Hepatocyte (in vitro differentiated cells): ENCODE results near the gene PRSS50. TPM values are rescaled to one million over a fixed set of nuclear protein-coding genes. Genes with fewer than 3 reads are reported as not detected.

Experiments
- DNase-seq: peaks from one replicate; pipeline ENCODE4 v3.0.0-alpha.2; 2016; ENCODE audit warnings: low spot score
- H2AFZ ChIP-seq: fragments of 200-600 bp; sonication (generic); 2 replicates; pipeline ENCODE4 v1.6.0; 2016; ENCODE audit warnings: antibody characterized with exemption, mild to moderate bottlenecking
- H3K27ac ChIP-seq: fragments of 200-600 bp; sonication (generic); 2 replicates; pipeline ENCODE4 v1.5.1; 2016; ENCODE audit warnings: mild to moderate bottlenecking
- H3K27me3 ChIP-seq: fragments of 200-600 bp; sonication (generic); 2 replicates; pipeline ENCODE4 v1.6.1; 2016
- H3K36me3 ChIP-seq: fragments of 200-600 bp; sonication (generic); replicated peaks from 2 replicates; pipeline ENCODE4 v1.5.1; 2016; ENCODE audit warnings: low read depth; ENCODE audit not compliant: insufficient read depth
- H3K4me1 ChIP-seq: fragments of 200-600 bp; sonication (generic); 2 replicates; pipeline ENCODE4 v1.5.1; 2016; ENCODE audit warnings: mild to moderate bottlenecking, moderate library complexity; ENCODE audit not compliant: insufficient read depth
- H3K4me2 ChIP-seq: fragments of 200-600 bp; sonication (generic); 2 replicates; pipeline ENCODE4 v1.6.0; 2016
- H3K4me3 ChIP-seq: fragments of 200-600 bp; sonication (generic); 2 replicates; pipeline ENCODE4 v1.5.1; 2016; ENCODE audit warnings: mild to moderate bottlenecking
- H3K79me2 ChIP-seq: fragments of 200-600 bp; sonication (generic); 2 replicates; pipeline ENCODE4 v1.6.0; 2017; ENCODE audit warnings: mild to moderate bottlenecking
- H3K9me2 ChIP-seq: fragments of 200-600 bp; sonication (generic); replicated peaks from 2 replicates; pipeline ENCODE4 v1.6.0; 2017; ENCODE audit warnings: mild to moderate bottlenecking; ENCODE audit not compliant: insufficient read depth
- H3K9me3 ChIP-seq: fragments of 200-600 bp; sonication (generic); 2 replicates; pipeline ENCODE4 v1.5.1; 2016; ENCODE audit warnings: low read depth, mild to moderate bottlenecking
- H4K20me1 ChIP-seq: fragments of 200-600 bp; sonication (generic); 2 replicates; pipeline ENCODE4 v1.6.0; 2016; ENCODE audit warnings: mild to moderate bottlenecking; ENCODE audit not compliant: insufficient read depth, poor library complexity, severe bottlenecking
- EZH2 ChIP-seq: fragments of 200-600 bp; sonication (generic); IDR thresholded peaks from 2 replicates; pipeline ENCODE4 v1.6.1; 2016; ENCODE audit warnings: antibody characterized with exemption, mild to moderate bottlenecking, borderline replicate concordance
- EZH2phosphoT487 ChIP-seq: fragments of 200-600 bp; sonication (generic); IDR thresholded peaks from one replicate; pipeline ENCODE4 v1.6.1; 2018; ENCODE audit warnings: antibody characterized with exemption, mild to moderate bottlenecking, low read depth, moderate library complexity; ENCODE audit not compliant: unreplicated experiment, severe bottlenecking
- WGBS: methylation state at CpG from one replicate; pipeline ENCODE4 v1.1.6; 2016; ENCODE audit warnings: low lambda C conversion rate; ENCODE audit errors: missing lambda C conversion rate; 5-methylcytosine and 5-hydroxymethylcytosine counted together
- polyA plus RNA-seq: library from polyadenylated mRNA; unstranded; fragments of >200 nt; fragmentation: Nextera tagmentation; extraction: Ambion mirVana; gene quantifications from 2 replicates; pipeline ENCODE4 v1.2.1, GENCODE V29; 2016
- total RNA-seq: library from RNA; depleted of rRNA; stranded (reverse); fragments of >200 nt; gene quantifications from 2 replicates; pipeline ENCODE4 v1.2.3, GENCODE V29; 2014
- TF ChIP-seq, protein P1 (sequence below): fragments of 200-600 bp; sonication (generic); IDR thresholded peaks from 2 replicates; pipeline ENCODE4 v1.5.1; 2016; ENCODE audit warnings: antibody characterized with exemption, mild to moderate bottlenecking; ENCODE audit not compliant: poor library complexity

Gene PRSS50
- total and polyA plus RNA-seq, 2 experiments from 2014 or later: 0.33 to 1.4 TPM

DNA sequence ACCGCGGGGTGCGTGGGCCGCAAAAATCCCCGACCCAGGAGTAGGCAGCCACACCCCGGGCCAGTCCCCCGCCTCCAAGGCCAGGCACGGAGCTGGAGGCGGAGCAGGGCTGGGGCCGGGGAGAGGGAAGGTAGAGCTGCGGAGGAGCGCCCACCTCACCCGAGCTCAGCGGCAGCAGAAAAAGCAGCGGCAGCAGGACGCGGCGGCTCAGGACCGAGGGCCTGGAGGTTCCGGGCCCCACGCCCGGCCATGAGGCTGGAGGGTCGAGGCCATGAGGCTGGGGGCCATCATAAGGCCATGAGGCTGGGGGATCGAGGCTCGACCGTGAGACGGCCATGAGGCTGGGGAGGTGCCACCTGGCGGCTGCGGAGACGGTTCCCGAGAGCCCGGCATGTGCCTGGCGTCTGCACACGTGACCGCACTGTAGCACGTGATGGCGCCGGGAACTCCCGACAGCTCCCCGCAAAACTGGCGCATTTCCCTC, 32.9 kb upstream of the PRSS50 start:
- H3K9me3 ChIP-seq: no peaks in the 10 kb centered on the region
- no peaks in the 10 kb centered on the region for H4K20me1 ChIP-seq
- no peaks in the 10 kb centered on the region for H3K4me1 ChIP-seq
- no peak overlapping the region for H3K27ac ChIP-seq
- H3K79me2 ChIP-seq: no peaks in the 10 kb centered on the region
- no peaks in the 10 kb centered on the region for H3K27me3 ChIP-seq
- H2AFZ ChIP-seq: no peak overlapping the region
- TF ChIP-seq EZH2: no peak
- no peak for TF ChIP-seq EZH2phosphoT487
- TF ChIP-seq, protein P1, sequence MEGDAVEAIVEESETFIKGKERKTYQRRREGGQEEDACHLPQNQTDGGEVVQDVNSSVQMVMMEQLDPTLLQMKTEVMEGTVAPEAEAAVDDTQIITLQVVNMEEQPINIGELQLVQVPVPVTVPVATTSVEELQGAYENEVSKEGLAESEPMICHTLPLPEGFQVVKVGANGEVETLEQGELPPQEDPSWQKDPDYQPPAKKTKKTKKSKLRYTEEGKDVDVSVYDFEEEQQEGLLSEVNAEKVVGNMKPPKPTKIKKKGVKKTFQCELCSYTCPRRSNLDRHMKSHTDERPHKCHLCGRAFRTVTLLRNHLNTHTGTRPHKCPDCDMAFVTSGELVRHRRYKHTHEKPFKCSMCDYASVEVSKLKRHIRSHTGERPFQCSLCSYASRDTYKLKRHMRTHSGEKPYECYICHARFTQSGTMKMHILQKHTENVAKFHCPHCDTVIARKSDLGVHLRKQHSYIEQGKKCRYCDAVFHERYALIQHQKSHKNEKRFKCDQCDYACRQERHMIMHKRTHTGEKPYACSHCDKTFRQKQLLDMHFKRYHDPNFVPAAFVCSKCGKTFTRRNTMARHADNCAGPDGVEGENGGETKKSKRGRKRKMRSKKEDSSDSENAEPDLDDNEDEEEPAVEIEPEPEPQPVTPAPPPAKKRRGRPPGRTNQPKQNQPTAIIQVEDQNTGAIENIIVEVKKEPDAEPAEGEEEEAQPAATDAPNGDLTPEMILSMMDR: no peak
- no peaks in the 10 kb centered on the region for H3K9me2 ChIP-seq
- H3K4me3 ChIP-seq: no peak overlapping the region
- 96% methylated on average over 36 of the region's 41 CpGs for WGBS
- DNase-seq: peak; percentile 2
- H3K4me2 ChIP-seq: no peak overlapping the region
- no peaks in the 10 kb centered on the region for H3K36me3 ChIP-seq

DNA sequence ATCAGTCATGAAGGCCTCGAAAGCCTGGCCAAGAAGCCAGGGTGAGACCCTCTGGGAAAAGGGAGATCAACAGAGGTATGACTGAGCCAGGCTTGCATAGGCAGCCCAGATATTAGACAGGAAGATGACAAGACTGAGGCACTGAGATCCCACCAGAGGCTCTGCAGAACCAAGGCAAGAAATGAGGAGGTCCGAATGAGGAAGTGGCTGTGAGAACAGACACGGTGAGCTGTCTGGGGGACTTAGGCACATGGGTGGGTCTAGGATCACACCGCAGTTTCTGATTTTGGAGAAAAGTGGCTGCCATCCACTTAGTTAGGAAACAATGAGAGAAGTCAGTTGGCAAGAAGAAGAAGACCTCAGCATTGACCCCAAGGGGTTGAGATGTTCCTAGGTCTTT, 31.5 kb upstream of the PRSS50 start:
- DNase-seq: no peak
- H3K9me3 ChIP-seq: no peaks in the 10 kb centered on the region
- no peak overlapping the region for H3K4me3 ChIP-seq
- H3K9me2 ChIP-seq: no peaks in the 10 kb centered on the region
- no peak overlapping the region for H2AFZ ChIP-seq
- H3K79me2 ChIP-seq: no peaks in the 10 kb centered on the region
- H3K27me3 ChIP-seq: no peaks in the 10 kb centered on the region
- no peaks in the 10 kb centered on the region for H4K20me1 ChIP-seq
- no peaks in the 10 kb centered on the region for H3K4me1 ChIP-seq
- H3K36me3 ChIP-seq: no peaks in the 10 kb centered on the region
- no peak overlapping the region for H3K27ac ChIP-seq
- TF ChIP-seq EZH2phosphoT487 (no peak), EZH2 (no peak)
- TF ChIP-seq, protein P1: no peak
- H3K4me2 ChIP-seq: no peak overlapping the region
- WGBS: 93% methylated on average over 4 of the region's 4 CpGs

DNA sequence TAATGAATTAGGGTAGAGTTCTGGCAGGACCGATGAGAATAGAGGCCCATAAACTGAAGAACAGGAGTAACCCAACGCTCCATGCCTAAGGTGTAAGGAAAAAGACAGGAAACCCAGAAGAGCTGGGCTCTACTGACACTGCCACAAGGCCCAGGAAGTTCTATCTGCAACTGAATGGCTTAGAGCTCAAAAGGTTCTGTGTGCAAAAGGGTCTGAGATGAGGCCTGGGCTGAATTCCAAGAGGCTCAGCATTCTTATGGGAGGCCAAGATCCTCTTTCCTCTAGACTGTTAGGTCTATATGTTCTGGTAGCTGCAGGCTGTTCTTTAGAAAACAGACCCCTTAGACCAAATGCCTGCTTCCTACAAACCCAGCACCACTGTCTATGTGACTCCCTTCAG, 30.5 kb upstream of the PRSS50 start:
- no peaks in the 10 kb centered on the region for H4K20me1 ChIP-seq
- H3K9me3 ChIP-seq: no peaks in the 10 kb centered on the region
- no peak overlapping the region for H3K4me3 ChIP-seq
- H2AFZ ChIP-seq: no peak overlapping the region
- no peaks in the 10 kb centered on the region for H3K36me3 ChIP-seq
- no peaks in the 10 kb centered on the region for H3K27me3 ChIP-seq
- TF ChIP-seq, protein P1: no peak
- no peak for TF ChIP-seq EZH2
- no peak for TF ChIP-seq EZH2phosphoT487
- no peaks in the 10 kb centered on the region for H3K79me2 ChIP-seq
- WGBS: 92% methylated on average over 2 of the region's 2 CpGs
- no peak overlapping the region for H3K4me2 ChIP-seq
- no peak overlapping the region for H3K27ac ChIP-seq
- DNase-seq: peak; percentile 6
- H3K9me2 ChIP-seq: no peaks in the 10 kb centered on the region
- H3K4me1 ChIP-seq: no peaks in the 10 kb centered on the region

DNA sequence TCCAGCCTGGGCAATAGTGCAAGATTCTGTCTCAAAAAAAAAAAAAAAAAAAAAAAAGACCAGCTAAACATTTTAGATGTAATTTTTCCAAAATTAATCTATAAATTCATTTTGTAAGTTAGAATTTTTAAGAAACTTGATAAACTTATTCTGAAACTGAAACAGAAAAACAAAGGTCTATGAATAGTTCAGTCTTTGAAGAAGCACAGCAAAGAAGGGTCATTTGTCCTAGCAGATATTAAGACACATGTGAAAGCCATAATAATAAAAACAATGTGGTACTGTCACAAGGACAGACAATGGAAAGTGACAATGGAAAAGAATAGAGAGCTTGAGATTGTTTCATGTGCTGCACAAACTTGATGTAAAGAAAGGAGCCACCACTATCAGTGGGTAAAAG, 29.0 kb upstream of the PRSS50 start:
- no peaks in the 10 kb centered on the region for H4K20me1 ChIP-seq
- no peaks in the 10 kb centered on the region for H3K79me2 ChIP-seq
- H3K9me3 ChIP-seq: no peaks in the 10 kb centered on the region
- H3K4me2 ChIP-seq: no peak overlapping the region
- no peak overlapping the region for H2AFZ ChIP-seq
- H3K4me3 ChIP-seq: no peak overlapping the region
- H3K9me2 ChIP-seq: no peaks in the 10 kb centered on the region
- no peak for TF ChIP-seq EZH2phosphoT487
- TF ChIP-seq EZH2: no peak
- TF ChIP-seq, protein P1: no peak
- no peaks in the 10 kb centered on the region for H3K36me3 ChIP-seq
- H3K27me3 ChIP-seq: no peaks in the 10 kb centered on the region
- no peak overlapping the region for H3K27ac ChIP-seq
- DNase-seq: no peak
- H3K4me1 ChIP-seq: no peaks in the 10 kb centered on the region
